GM21447 (cell line): ENCODE data around the gene POLR3G.

Source experiments
- ATAC-seq: cut with Tn5 transposase; IDR thresholded peaks from one replicate; pipeline ENCODE4 v1.9.1; 2021; ENCODE audit not compliant: unreplicated experiment

POLR3G gene

DNA sequence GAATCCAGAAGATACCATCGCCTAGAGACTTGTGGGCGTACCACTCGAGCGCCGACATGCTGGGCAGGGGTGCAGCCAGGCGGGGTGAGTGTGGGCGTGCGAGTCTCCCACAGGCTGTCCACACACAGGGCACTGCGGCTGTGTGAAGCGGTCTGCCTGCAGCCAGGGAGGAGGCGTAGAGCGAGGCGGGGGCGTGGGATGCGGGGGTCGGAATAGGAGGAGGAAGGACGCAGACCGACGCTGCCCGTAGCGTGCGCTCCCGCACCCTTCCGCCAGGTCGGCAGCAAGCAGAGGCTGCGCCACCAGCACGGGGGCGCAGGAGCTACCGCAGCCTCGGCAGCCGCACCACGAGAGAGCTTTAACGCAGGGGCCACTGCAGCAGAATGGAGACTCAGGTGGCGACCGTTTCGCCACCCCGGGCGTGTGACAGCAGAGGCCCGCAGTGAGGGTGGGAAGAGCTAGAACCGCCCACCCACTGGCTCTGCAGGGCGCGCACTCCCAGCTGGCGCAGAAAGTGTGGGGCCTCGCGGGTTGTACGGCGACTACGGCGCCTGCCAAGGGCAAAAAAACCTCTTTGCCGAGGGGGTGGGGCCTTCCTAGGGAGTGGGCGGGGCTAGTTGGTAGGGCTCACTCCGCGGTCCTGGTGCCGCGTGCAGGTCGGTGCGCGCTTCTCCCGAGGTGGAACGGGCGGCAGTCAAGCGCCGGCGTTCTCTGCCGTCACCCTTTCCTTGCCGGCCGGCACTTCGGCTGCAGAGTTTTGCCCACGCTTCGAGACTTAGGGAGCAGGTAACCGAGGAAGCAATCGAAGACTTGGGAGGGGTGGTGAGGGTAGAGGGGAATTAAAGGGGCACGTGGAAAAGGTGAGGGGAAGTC lies at the start of gene POLR3G, which contains the start of gene MBLAC2:
Gene POLR3G (plus strand): TSS at position 630 of the 873 bp plus-strand sequence. CDS start 10,704 bp downstream, outside the sequence.
Gene MBLAC2 (minus strand): TSS at position 537 of the 873 bp plus-strand sequence. CDS start 479 bp downstream, at position 58.
- ATAC-seq, result peak; percentile 81

DNA sequence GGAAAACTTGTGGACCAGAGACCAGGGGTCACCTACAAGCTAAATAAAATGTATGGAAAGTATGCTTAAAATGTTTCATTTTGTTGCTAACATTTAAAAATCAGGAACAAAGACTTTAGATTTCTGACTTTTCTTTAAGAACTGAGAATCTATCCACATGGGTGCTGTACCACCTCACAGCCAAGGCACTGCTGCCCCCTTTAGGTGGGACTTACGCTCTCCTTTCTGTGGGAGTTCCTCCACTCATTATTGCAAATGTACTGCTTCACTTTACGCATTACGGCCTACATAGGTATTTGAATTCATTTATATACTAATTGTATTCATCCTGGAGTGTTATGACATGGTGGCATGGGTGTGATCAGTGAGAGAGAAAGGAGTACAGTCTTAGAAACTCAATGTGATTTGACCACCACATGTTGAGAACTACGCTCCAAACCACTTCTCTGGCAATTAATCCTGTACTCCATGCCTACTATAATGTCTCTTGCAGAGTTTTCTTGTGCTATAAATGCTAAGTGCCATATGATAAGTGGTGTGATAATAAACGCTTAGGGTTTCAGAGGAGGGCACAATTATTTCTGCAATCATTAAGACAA lies 40.4 kb upstream of the POLR3G start:
- peak; percentile 58 for ATAC-seq

DNA sequence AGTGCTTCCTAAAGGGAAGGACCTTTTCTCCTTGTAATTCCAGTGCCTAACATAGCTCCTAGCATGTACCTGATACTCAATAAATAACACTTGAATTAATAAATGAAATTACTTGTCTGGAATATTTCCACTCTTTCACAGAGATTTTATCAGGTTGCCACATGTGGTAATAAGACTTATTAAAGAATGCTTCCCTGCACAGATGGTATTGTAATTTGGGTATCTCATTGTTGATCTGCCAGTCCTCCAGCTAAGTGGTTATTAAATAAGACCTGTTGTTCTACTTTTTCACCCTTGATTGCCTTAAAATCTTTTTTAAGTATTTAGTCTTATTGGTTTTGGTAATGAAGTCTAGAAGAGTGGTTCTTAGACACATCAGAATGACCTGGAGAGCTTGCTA lies 37.0 kb upstream of the POLR3G start:
- no peak for ATAC-seq

- ATAC-seq, result no peak
These were observed 36.6 kb upstream of the POLR3G start for GRCh38 chr5:90438100-90438499.

DNA sequence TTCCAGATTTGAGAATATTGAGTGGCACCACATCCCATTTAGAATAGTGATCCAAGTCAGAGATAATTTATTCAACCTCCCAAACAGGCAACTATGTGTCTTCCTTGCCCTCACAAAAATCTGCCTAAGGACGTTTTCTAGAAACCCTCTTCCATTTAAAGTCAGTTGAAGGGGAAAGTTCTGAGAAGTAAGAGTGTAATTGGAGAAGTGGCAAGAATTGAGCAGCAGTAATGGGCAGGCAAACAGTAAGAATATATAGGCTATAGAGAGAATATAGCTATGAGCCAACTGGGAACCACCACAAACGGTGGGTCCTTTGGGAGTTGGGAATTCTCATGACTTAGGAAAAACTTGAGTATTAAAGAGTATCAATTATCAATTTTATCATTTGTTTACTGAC lies 34.0 kb upstream of the POLR3G start:
- ATAC-seq, result no peak

- ATAC-seq, result no peak
These were observed 27.7 kb upstream of the POLR3G start for GRCh38 chr5:90446961-90447360.

- no peak for ATAC-seq
These were observed 13.4 kb upstream of the POLR3G start for GRCh38 chr5:90461288-90461687.

DNA sequence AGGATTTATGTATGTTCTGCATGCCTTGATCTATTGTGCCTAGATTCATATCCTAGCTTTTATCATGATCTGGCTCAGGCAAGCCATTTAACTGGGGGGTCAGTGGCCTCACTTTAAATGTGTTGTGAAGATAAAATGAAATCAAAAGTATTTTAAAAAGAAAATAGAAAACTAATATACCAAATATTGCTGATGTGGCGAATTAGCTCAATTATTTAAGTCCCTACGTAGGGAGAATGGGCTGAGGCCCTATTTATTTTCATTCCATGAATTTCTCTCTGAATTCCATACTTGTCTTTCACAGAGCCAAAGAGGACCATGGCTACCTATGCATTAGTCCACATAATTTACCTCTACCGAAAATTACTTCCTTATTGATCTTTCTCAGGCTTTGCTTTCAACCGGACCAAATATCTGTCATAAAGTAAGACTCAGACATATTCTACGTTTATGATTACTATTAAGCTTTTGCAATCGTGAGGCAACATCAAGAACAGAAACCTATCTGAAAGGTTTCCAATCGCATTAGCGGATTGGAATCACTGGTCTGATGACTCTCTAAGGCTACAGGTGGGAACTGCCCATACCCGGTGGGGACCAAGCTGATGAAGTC lies 1.8 kb upstream of the POLR3G start:
- peak; percentile 8 for ATAC-seq

DNA sequence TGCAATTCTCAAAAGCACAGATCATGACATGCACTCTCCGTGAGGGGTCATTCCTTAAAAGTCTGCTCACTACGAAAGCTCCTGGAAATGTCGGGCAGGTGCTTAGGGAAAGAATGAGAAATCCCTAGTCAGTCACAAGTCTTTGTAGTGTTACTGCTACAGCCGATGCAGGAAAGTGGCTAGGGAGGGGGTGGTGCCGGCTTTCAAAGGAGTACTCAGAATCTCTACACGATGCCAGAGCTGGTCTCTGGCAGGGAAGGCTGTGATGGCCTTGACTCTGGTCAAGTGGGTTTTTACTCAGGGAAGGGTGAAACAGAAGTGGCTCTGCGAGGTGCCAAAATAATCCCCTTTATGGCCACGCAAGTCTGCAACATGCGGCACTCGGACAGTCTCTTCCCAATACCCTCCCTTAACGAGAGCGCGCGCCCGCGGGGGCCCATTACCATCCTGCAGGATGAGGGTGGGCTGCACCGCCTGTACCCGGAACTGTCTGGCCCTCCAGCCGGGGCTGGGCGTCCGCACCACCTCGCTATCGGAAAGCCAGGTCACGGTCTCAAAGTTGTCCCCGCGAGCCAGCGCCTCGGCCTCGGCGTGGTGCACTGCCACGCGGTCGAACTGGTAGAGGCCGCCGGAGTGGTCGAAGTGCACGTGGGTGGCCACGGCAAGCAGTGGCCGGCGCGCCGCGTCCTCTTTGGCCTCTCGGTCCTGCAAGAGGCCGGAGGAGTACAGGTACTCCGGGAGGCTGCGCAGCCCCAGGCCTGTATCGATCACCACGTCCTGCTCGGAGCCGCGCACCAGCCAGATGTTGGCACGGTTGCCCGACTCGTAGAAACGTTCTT lies 1.0 kb upstream of the POLR3G start:
- ATAC-seq, result peak; percentile 14

- ATAC-seq, result no peak
These were observed 844 bp downstream of the POLR3G start for GRCh38 chr5:90475436-90475980.

DNA sequence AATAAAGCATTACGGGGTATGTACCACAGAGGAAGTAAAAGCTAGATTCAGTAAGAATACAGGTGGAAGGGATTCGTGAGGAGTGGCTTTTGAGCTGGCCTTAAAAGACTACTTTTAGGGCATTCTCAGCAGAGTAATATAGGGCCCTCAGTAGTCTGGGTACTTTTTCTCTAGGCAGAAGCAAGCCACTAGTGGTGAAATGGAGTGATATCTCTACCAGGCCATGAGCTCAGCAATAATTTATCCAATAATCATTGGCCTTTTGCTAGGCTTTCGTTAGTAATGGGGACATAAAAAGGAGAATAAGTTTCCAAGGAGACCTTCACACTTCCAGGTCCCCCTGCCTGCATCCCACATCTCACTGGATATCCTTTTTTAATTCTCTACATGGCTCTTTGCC lies 1.7 kb downstream of the POLR3G start:
- no peak for ATAC-seq

- no peak for ATAC-seq
These were observed 2.4 kb downstream of the POLR3G start for GRCh38 chr5:90477073-90477472.

DNA sequence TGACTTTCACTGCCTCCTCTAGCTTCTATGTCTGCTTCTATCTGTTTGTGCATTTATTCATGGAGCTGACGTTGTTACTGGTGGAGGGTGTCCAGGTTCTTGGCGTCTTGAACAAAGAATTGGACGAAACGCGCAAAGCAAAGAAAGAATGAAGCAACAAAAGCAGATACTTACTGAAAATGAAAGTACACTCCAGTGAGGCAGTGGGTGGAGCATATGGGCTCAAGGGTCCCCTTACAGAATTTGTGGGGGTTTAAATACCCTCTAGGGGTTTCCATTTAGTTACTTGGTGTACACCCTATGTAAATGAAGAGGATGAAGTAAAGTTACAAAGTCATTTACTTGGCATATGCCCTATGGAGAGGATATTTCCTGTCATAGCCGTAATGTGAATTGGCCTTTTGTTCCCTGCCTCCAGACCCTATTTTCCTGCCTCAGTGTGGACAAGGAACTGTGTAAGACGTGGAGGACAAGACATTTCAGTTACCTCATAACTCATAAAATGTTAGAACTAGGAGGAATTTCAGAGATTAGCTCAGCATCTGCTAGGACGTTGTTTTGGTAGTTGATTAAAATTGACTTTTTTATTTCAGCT lies 3.1 kb downstream of the POLR3G start:
- no peak for ATAC-seq

DNA sequence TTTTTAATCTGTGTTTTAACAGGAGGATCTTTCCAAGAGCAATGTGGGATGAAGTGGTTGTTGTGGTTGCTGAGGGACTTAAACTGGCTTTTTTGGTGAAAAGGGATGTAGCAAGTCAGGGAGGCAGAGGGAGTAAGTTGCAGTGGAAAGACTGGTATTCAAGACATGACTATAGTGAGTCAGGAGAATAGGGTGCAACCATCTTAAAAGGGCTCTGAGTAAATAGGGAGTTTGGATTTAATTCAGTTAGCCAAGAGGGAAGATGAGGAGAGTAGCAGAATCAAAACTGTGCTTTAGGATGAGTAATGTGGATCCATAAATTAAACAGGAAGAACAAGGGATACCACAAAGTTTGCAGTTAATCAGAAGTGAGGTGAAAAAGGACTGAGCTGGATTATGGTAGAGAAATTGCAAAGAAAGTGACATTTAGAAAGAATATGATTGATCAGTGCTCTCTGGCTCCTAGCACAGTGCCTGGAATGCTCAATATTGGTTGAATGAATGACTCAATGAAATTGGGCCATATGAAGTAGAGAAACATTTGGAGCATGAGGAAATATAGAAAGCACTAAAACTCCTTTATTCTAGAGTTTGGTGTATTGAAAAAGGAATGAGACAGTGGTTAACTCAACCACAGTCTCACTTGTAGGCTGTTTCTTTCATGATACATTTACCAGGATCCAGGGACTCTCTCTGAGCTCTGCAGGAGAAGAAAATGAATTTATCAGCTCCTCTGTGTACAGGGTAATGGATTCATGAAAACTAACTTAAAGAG lies 5.1 kb downstream of the POLR3G start:
- ATAC-seq, result no peak

DNA sequence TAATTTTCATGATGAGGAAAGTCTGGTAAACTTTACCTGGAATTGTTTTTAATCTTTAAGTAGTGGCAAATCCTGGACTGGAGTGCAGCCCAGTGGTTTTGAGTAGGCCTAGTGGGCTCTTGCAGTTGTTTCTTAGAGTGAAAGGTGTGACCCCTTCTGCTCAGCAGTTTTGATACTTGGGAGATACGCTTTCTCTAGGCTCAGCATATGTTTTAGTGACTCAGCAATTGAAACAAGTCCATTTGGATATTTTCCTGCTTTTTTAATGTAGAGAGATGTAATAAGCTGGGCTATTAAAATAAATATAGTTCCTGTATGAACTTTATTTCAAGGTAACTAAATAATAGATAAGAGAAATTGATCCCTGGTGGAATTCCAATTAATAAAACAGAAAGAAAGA lies 6.0 kb downstream of the POLR3G start:
- ATAC-seq, result no peak

DNA sequence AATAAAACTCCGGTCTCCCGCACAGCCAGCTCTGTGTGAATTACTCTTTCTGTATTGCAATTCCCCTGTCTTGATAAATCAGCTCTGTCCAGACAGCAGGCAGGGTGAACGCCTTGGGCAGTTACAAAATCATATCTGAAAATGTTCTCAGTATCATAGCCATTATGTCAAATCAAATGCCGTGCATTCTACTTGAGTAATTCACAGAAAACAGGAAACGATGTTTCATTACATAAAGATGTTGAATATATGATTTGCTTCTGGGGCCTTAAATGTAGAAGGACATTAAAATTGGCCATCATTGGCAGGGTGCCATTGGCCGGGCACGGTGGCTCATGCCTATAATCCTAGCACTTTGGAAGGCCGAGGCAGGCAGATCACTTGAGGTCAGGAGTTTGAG lies 8.5 kb downstream of the POLR3G start:
- ATAC-seq, result no peak

- no peak for ATAC-seq
These were observed 9.9 kb downstream of the POLR3G start for GRCh38 chr5:90484540-90484939.

GRCh38 chr5:90488791-90489190 lies 14.1 kb downstream of the POLR3G start:
- ATAC-seq, result no peak

DNA sequence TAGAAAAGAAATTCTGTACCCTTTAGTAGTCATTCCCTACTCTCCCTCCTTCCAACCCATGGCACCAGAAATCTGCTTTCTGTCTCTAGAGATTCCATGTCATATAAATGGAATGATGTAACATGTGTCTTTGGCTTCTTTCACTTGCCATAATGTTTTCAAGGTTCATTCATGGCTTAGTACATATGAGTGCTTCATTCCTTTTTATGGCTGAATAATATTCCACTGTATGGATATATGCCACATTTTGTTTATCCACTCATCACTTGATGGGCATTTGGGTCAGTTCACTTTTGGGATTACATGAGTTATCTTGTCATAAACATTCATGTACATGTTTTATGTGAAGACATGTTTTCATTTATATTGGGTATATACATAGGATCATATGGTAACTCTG lies 19.4 kb downstream of the POLR3G start:
- no peak for ATAC-seq

DNA sequence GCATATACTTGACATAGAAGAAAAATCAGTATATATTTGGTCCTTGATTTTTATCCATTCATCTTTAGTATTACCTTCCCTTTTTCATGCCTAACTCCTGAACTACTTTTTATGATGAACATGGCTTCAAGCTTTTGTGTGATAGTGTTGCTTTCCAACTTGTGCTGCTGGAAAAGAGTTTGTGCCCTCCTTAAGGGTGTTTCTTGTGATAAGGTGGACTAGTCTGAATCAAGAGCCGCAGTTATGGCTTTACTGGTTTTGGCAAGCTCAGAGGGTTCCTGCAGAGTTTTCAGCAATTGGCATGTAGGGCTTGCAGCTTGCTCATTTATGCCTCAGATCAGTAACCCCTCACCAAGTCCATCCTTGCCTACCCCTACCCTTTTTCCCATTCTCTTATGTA lies 20.5 kb downstream of the POLR3G start:
- no peak for ATAC-seq
